ENCODE measurements around the gene TMEM273.

Gene TMEM273

GRCh38 chr10:49183596-49184542 is 4.3 kb downstream of the TMEM273 start:
- H3K4me1 ChIP-seq (ENCODE audit: insufficient read depth, low read length) = peaks cover 10% of the 10 kb centered on the region
- no peaks in the 10 kb centered on the region for H3K9me3 ChIP-seq (ENCODE audit: low read length)
- no peak overlapping the region for H3K27ac ChIP-seq (ENCODE audit: low read depth, low read length)
- H3K9ac ChIP-seq (ENCODE audit: low read length) = no peak overlapping the region
- no peak overlapping the region for H3K4me3 ChIP-seq (ENCODE audit: low read depth in 1 of 2, low read length in 2 of 2)
- no peaks in the 10 kb centered on the region for H3K36me3 ChIP-seq (ENCODE audit: insufficient read depth, low read length)
- no peaks in the 10 kb centered on the region for H3K27me3 ChIP-seq (ENCODE audit: control insufficient read depth in 1 of 2, insufficient read depth in 2 of 2, low read length in 2 of 2)

DNA sequence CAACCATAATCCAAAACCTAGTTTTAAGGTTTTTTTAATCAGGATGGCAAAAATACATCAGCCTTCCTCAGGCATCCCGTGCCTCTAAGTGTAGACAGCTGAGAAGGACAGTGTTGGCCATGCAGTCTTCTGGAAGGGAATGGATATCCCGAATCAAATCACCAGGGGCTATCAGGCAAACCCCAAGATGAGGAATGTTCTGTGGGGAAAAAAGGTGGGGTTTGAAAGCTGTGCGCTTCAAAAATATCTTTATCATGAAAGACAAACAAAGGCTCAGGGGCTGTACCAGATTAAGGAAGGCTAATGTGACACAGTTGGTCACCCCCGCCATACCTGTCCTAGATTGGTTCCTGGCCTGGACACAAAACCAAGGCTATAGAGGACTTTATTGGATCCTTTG is 5.4 kb downstream of the TMEM273 start:
- H3K4me1 ChIP-seq (ENCODE audit: insufficient read depth, low read length) = peaks cover 11% of the 10 kb centered on the region
- no peaks in the 10 kb centered on the region for H3K36me3 ChIP-seq (ENCODE audit: insufficient read depth, low read length)
- no peaks in the 10 kb centered on the region for H3K27me3 ChIP-seq (ENCODE audit: control insufficient read depth in 1 of 2, insufficient read depth in 2 of 2, low read length in 2 of 2)
- no peak overlapping the region for H3K27ac ChIP-seq (ENCODE audit: low read depth, low read length)
- no peak overlapping the region for H3K4me3 ChIP-seq (ENCODE audit: low read depth in 1 of 2, low read length in 2 of 2)
- H3K9me3 ChIP-seq (ENCODE audit: low read length) = no peaks in the 10 kb centered on the region
- H3K9ac ChIP-seq (ENCODE audit: low read length) = no peak overlapping the region

GRCh38 chr10:49180444-49180860 is 7.7 kb downstream of the TMEM273 start:
- Histone ChIP-seq H3K9ac (ENCODE audit: low read length) (no peak overlapping the region), H3K4me3 (ENCODE audit: low read depth in 1 of 2, low read length in 2 of 2) (no peak overlapping the region), H3K4me1 (ENCODE audit: insufficient read depth, low read length) (peaks cover 7% of the 10 kb centered on the region), H3K36me3 (ENCODE audit: insufficient read depth, low read length) (no peaks in the 10 kb centered on the region), H3K27me3 (ENCODE audit: control insufficient read depth in 1 of 2, insufficient read depth in 2 of 2, low read length in 2 of 2) (no peaks in the 10 kb centered on the region), H3K27ac (ENCODE audit: low read depth, low read length) (no peak overlapping the region), H3K9me3 (ENCODE audit: low read length) (no peaks in the 10 kb centered on the region)

- no peak overlapping the region for H3K9ac ChIP-seq (ENCODE audit: low read length)
- H3K4me1 ChIP-seq (ENCODE audit: insufficient read depth, low read length) = peaks cover 7% of the 10 kb centered on the region
- no peak overlapping the region for H3K27ac ChIP-seq (ENCODE audit: low read depth, low read length)
- no peaks in the 10 kb centered on the region for H3K9me3 ChIP-seq (ENCODE audit: low read length)
- H3K36me3 ChIP-seq (ENCODE audit: insufficient read depth, low read length) = no peaks in the 10 kb centered on the region
- no peaks in the 10 kb centered on the region for H3K27me3 ChIP-seq (ENCODE audit: control insufficient read depth in 1 of 2, insufficient read depth in 2 of 2, low read length in 2 of 2)
- no peak overlapping the region for H3K4me3 ChIP-seq (ENCODE audit: low read depth in 1 of 2, low read length in 2 of 2)
Measured at GRCh38 chr10:49179699-49180443, 8.3 kb downstream of the TMEM273 start.

DNA sequence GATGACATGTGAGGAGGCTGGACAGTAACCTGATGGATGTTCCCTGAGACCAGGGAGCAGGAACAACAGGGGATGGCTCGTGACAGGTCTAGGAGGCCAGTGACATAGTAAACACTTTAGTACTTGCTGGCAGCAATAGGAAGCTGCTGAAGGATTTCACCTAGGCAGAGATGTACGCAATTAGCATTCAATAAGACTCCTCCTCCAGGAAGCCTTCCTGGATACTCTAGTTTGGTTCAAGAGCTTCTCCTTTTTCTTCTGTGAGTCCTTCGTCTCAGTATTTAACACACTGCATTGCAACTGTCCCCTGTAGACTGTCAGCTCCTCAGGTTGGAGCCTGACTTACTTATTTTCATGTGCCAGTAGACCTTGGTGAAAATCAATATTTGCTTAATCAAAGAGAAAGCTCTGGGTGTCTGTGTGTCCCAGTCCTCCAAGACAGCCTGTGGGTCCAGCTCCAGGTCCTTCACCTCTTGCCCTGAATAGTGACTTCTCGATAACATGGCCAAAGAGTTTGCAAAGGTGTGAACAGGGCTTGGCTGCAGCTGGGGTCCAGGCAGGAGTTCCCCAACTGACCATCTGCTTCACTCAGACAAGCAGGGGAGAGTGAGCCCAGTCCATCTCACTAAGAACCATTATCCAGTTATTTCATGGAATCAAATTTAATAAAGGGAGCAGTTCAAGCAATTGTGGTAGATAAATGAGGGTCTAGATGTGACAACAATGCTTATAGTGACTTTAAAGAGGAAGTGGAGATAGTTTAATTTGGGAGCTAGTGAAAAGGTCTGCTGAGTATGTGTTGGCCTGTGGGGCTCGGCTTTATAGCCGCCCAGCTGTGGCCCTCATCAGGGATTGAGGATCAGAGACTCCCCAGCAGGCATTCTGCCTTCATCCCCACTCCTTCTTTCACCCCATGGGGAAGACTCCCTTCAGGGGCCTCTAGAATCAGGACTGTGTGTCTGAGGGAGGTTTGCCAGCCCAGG is 9.4 kb downstream of the TMEM273 start:
- Histone ChIP-seq H3K9me3 (ENCODE audit: low read length) (no peaks in the 10 kb centered on the region), H3K36me3 (ENCODE audit: insufficient read depth, low read length) (no peaks in the 10 kb centered on the region), H3K27ac (ENCODE audit: low read depth, low read length) (no peak overlapping the region), H3K4me3 (ENCODE audit: low read depth in 1 of 2, low read length in 2 of 2) (no peak overlapping the region), H3K27me3 (ENCODE audit: control insufficient read depth in 1 of 2, insufficient read depth in 2 of 2, low read length in 2 of 2) (no peaks in the 10 kb centered on the region), H3K4me1 (ENCODE audit: insufficient read depth, low read length) (peaks cover 7% of the 10 kb centered on the region), H3K9ac (ENCODE audit: low read length) (no peak overlapping the region)

DNA sequence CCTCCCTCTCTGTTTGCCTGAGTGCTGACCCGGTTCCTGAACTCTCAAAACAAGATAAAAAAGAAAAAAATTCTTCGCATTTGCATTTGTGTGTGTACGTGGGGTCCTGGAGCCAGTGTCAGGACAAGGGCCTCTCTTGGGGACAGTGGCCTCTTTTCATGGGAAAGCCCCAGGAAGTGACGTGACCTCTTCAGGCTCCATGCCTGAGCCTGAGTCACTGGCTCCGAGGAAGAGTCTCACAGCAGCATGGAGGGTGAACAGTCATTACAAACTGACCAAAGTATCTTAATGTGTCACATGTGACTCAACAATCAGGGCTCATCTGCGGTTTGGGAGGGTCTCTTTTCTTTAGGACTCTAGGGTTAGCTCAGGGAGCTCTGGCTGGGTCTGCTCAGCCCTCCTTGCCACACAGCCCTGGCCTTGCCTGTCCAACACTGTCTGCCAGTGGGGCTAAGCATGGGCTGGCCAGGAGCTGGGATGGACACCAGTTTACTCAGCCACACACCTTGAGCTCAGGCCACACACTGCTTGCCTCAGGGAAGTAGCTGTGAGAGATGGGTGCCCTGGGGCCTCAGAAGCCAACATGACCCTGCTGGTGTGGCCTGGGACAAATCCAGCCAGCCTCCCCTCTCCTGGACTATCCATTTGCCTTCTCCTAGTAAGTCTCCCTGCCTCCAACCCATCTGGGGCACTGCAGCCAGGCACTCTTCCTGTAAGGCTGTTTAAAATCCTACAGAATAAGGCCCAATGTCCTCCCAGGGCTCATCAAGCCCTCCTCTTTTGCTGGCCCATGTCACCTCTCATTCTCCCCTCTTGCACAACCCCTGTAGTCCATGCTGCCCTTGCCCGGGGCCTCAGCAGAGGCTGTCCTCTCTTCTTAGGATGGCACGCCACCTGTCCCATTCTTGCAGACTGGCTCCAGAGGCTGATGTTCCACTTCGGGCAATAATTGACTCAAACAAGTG is 10.5 kb downstream of the TMEM273 start:
- H3K4me3 ChIP-seq (ENCODE audit: low read depth in 1 of 2, low read length in 2 of 2) = no peak overlapping the region

GRCh38 chr10:49176310-49177268 is 11.6 kb downstream of the TMEM273 start:
- no peak overlapping the region for H3K4me3 ChIP-seq (ENCODE audit: low read depth in 1 of 2, low read length in 2 of 2)
- no peaks in the 10 kb centered on the region for H3K9me3 ChIP-seq (ENCODE audit: low read length)
- H3K4me1 ChIP-seq (ENCODE audit: insufficient read depth, low read length) = peaks cover 7% of the 10 kb centered on the region
- H3K36me3 ChIP-seq (ENCODE audit: insufficient read depth, low read length) = no peaks in the 10 kb centered on the region
- no peaks in the 10 kb centered on the region for H3K27me3 ChIP-seq (ENCODE audit: control insufficient read depth in 1 of 2, insufficient read depth in 2 of 2, low read length in 2 of 2)
- H3K9ac ChIP-seq (ENCODE audit: low read length) = no peak overlapping the region
- no peak overlapping the region for H3K27ac ChIP-seq (ENCODE audit: low read depth, low read length)

More for the DNA sequence above, 10.5 kb downstream of the TMEM273 start:
- no peak overlapping the region for H3K27ac ChIP-seq (ENCODE audit: low read depth, low read length)
- peaks cover 7% of the 10 kb centered on the region for H3K4me1 ChIP-seq (ENCODE audit: insufficient read depth, low read length)
- H3K27me3 ChIP-seq (ENCODE audit: control insufficient read depth in 1 of 2, insufficient read depth in 2 of 2, low read length in 2 of 2) = no peaks in the 10 kb centered on the region
- H3K9ac ChIP-seq (ENCODE audit: low read length) = no peak overlapping the region
- no peaks in the 10 kb centered on the region for H3K36me3 ChIP-seq (ENCODE audit: insufficient read depth, low read length)
- H3K9me3 ChIP-seq (ENCODE audit: low read length) = no peaks in the 10 kb centered on the region

GRCh38 chr10:49175587-49176309 is 12.4 kb downstream of the TMEM273 start:
- H3K9me3 ChIP-seq (ENCODE audit: low read length) = no peaks in the 10 kb centered on the region
- H3K27me3 ChIP-seq (ENCODE audit: control insufficient read depth in 1 of 2, insufficient read depth in 2 of 2, low read length in 2 of 2) = no peaks in the 10 kb centered on the region
- no peak overlapping the region for H3K9ac ChIP-seq (ENCODE audit: low read length)
- peaks cover 7% of the 10 kb centered on the region for H3K4me1 ChIP-seq (ENCODE audit: insufficient read depth, low read length)
- H3K27ac ChIP-seq (ENCODE audit: low read depth, low read length) = no peak overlapping the region
- H3K4me3 ChIP-seq (ENCODE audit: low read depth in 1 of 2, low read length in 2 of 2) = no peak overlapping the region
- H3K36me3 ChIP-seq (ENCODE audit: insufficient read depth, low read length) = no peaks in the 10 kb centered on the region

DNA sequence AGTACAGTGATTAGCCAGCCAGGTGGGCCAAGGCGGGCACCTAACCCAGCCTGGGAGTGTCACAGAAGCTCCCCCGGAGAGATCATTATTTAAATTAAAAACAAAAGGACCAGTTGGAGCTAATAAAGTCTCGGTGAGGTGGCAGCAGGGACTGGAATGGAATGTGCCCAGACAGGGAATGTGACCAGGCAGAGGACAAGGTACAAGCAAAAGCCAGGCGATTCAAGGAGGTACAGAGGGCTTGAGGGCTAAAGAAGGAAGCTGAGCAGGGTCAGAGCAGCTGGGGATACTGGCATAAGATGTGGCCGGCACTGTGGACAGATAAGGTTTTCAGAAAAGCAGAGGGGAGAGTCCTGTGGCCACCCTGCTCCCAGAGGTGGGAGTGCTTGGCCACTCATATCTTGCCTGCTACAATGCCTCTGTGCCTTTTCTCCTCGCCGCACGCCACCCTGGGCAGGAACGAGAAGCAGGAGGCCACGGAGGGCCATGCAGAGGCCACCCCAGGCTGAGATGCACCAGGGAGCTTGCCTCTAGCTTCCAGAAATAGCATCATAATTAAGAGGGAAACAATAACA is 13.2 kb downstream of the TMEM273 start:
- H3K27ac ChIP-seq (ENCODE audit: low read depth, low read length) = no peak overlapping the region
- no peaks in the 10 kb centered on the region for H3K27me3 ChIP-seq (ENCODE audit: control insufficient read depth in 1 of 2, insufficient read depth in 2 of 2, low read length in 2 of 2)
- no peak overlapping the region for H3K4me3 ChIP-seq (ENCODE audit: low read depth in 1 of 2, low read length in 2 of 2)
- H3K9me3 ChIP-seq (ENCODE audit: low read length) = no peaks in the 10 kb centered on the region
- no peaks in the 10 kb centered on the region for H3K36me3 ChIP-seq (ENCODE audit: insufficient read depth, low read length)
- H3K9ac ChIP-seq (ENCODE audit: low read length) = no peak overlapping the region
- H3K4me1 ChIP-seq (ENCODE audit: insufficient read depth, low read length) = peaks cover 7% of the 10 kb centered on the region
